HepG2 (cell line): ENCODE measurements around the gene TMEM150C. TPM values are rescaled to one million over a fixed set of nuclear protein-coding genes. Genes with fewer than 3 reads are reported as not detected.

Experiments
- AHR ChIP-seq: IDR thresholded peaks from 2 replicates; pipeline ENCODE4 v1.6.1; 2018; ENCODE audit warnings: missing genetic modification reagents, missing compliant biosample characterization
- ATF7 ChIP-seq, 2 experiments: fragments of 450-650 bp in 1 of 2; sonication (generic) in 1 of 2; formaldehyde crosslinking in 1 of 2; IDR thresholded peaks; 2 replicates each; pipeline versions ENCODE4 v1.4.0 to v1.6.1; 2016 to 2020; ENCODE audit warnings: antibody characterized with exemption in 1 of 2, mild to moderate bottlenecking in 1 of 2, missing genetic modification reagents in 1 of 2
- CHD4 ChIP-seq: fragments of 200-600 bp; sonication (generic); IDR thresholded peaks from 2 replicates; pipeline ENCODE4 v1.7.0; 2017; ENCODE audit warnings: mild to moderate bottlenecking, low read length, borderline replicate concordance
- HMG20A ChIP-seq: IDR thresholded peaks from 2 replicates; pipeline ENCODE4 v1.6.1; 2016; ENCODE audit warnings: borderline replicate concordance
- MAZ ChIP-seq, 2 experiments: sonication (generic) in 1 of 2; formaldehyde crosslinking in 1 of 2; IDR thresholded peaks; 2 replicates each; pipeline versions ENCODE4 v1.5.0 to v1.6.1; 2012 to 2020; ENCODE audit warnings: low read depth in 2 of 2, mild to moderate bottlenecking in 2 of 2, borderline replicate concordance in 1 of 2, improper control_type of control experiment in 1 of 2, low read length in 1 of 2, missing genetic modification reagents in 1 of 2, moderate library complexity in 1 of 2
- NCOA1 ChIP-seq: sonication (generic); formaldehyde crosslinking; IDR thresholded peaks from 2 replicates; pipeline ENCODE4 v1.9.0; 2021; ENCODE audit warnings: missing genetic modification reagents
- NFYB ChIP-seq: sonication (generic); formaldehyde crosslinking; IDR thresholded peaks from 2 replicates; pipeline ENCODE4 v1.4.0; 2020; ENCODE audit warnings: missing genetic modification reagents
- NONO ChIP-seq, 2 experiments: fragments of 450-650 bp in 1 of 2; sonication (generic) in 1 of 2; formaldehyde crosslinking in 1 of 2; IDR thresholded peaks in 1 of 2; conservative IDR thresholded peaks in 1 of 2; 2 replicates each; pipeline versions ENCODE4 v1.6.1 to v1.8.0; 2017 to 2022; ENCODE audit warnings: mild to moderate bottlenecking in 1 of 2, missing genetic modification reagents in 1 of 2, moderate library complexity in 1 of 2
- NPAS2 ChIP-seq: sonication (generic); formaldehyde crosslinking; IDR thresholded peaks from 2 replicates; pipeline ENCODE4 v1.8.0; 2022; ENCODE audit warnings: mild to moderate bottlenecking, missing genetic modification reagents, borderline replicate concordance
- POGZ ChIP-seq: sonication (generic); formaldehyde crosslinking; IDR thresholded peaks from 2 replicates; pipeline ENCODE4 v1.4.0; 2020; ENCODE audit warnings: mild to moderate bottlenecking, missing genetic modification reagents
- RXRB ChIP-seq: IDR thresholded peaks from 2 replicates; pipeline ENCODE4 v1.6.1; 2016; ENCODE audit warnings: borderline replicate concordance, missing genetic modification reagents, missing compliant biosample characterization
- SRSF1 ChIP-seq: fragments of 200-400 bp; formaldehyde crosslinking; optimal IDR thresholded peaks from 2 replicates; pipeline ENCODE3; 2017; ENCODE audit warnings: mild to moderate bottlenecking, low read depth, low read length, moderate library complexity
- ZFAT ChIP-seq: sonication (generic); formaldehyde crosslinking; conservative IDR thresholded peaks from 2 replicates; pipeline ENCODE4 v1.8.1; 2023; ENCODE audit warnings: missing genetic modification reagents, inconsistent platforms
- ZGPAT ChIP-seq: IDR thresholded peaks from 2 replicates; pipeline ENCODE4 v1.6.1; 2016; ENCODE audit warnings: mild to moderate bottlenecking
- ZKSCAN1 ChIP-seq: fragments of 150-350 bp; IDR thresholded peaks from 2 replicates; pipeline ENCODE4 v1.6.1; 2014; ENCODE audit warnings: low read length
- ZNF549 ChIP-seq: sonication (generic); formaldehyde crosslinking; IDR thresholded peaks from 2 replicates; pipeline ENCODE4 v1.5.0; 2020; ENCODE audit warnings: missing genetic modification reagents
- ZNF570 ChIP-seq: sonication (generic); formaldehyde crosslinking; IDR thresholded peaks from 2 replicates; pipeline ENCODE4 v1.4.0; 2020; ENCODE audit warnings: mild to moderate bottlenecking, missing genetic modification reagents, borderline replicate concordance
- ZNF737 ChIP-seq: sonication (generic); formaldehyde crosslinking; IDR thresholded peaks from 2 replicates; pipeline ENCODE4 v1.5.0; 2020; ENCODE audit warnings: missing genetic modification reagents, mild to moderate bottlenecking, borderline replicate concordance
- ZNF788 ChIP-seq: sonication (generic); formaldehyde crosslinking; IDR thresholded peaks from 2 replicates; pipeline ENCODE4 v1.5.0; 2020; ENCODE audit warnings: mild to moderate bottlenecking, missing genetic modification reagents, borderline replicate concordance
- polyA plus RNA-seq, 8 experiments: library from polyadenylated mRNA; depleted of rRNA in 3 of 8; stranded (reverse) in 7 of 8; unstranded in 1 of 8; fragments of >200 nt; fragmentation: Illumina TruSeq in 4 of 8; extraction: Trizol in 4 of 8; gene quantifications; 2 replicates each; pipeline versions ENCODE4 v1.2.1 to v1.2.3, GENCODE V29; 2011 to 2016; ENCODE audit warnings: low read depth in 4 of 8, missing spikeins in 1 of 8, mixed read lengths in 1 of 8; ENCODE audit not compliant: insufficient read depth in 1 of 8
- total RNA-seq, 5 experiments: library from RNA; depleted of rRNA; stranded (reverse); fragments of >200 nt; fragmentation: Illumina TruSeq; extraction: Trizol; gene quantifications; 2 replicates each; pipeline ENCODE4 v1.2.3, GENCODE V29; 2016; ENCODE audit warnings: low read depth in 1 of 5
- TF ChIP-seq, protein P1 (sequence below): sonication (generic); formaldehyde crosslinking; IDR thresholded peaks from 2 replicates; pipeline ENCODE4 v1.5.1; 2020; ENCODE audit warnings: mild to moderate bottlenecking, missing genetic modification reagents, borderline replicate concordance
- TF ChIP-seq, protein P2 (sequence below): sonication (generic); formaldehyde crosslinking; IDR thresholded peaks from 2 replicates; pipeline ENCODE4 v1.8.0; 2022; ENCODE audit warnings: mild to moderate bottlenecking, missing genetic modification reagents, moderate library complexity

Gene TMEM150C
- total and polyA plus RNA-seq, 2 of the 13 experiments (the other 11 are each of a cell fraction or from before 2014, with no cell fraction given), result 0.33 to 0.42 TPM

DNA sequence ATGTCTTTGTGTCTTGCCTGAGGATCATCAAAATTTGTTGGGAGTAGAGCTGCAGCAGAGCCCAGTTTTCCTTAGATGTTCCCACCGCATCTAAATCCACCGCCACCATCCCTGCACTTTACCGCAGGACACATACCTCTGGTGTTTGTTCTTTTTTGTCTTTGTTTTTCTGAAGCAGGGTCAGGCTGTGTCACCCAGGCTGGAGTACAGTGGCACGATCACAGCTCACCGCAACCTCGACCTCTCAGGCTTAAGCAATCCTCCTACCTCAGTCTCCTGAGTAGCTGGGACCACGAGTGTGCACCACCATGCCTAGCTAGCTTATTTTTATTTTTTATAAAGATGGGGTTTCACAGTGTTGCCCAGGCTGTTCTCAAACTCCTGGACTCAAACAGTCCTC, 126.8 kb downstream of the TMEM150C start (continued):
- TF ChIP-seq, protein P1, sequence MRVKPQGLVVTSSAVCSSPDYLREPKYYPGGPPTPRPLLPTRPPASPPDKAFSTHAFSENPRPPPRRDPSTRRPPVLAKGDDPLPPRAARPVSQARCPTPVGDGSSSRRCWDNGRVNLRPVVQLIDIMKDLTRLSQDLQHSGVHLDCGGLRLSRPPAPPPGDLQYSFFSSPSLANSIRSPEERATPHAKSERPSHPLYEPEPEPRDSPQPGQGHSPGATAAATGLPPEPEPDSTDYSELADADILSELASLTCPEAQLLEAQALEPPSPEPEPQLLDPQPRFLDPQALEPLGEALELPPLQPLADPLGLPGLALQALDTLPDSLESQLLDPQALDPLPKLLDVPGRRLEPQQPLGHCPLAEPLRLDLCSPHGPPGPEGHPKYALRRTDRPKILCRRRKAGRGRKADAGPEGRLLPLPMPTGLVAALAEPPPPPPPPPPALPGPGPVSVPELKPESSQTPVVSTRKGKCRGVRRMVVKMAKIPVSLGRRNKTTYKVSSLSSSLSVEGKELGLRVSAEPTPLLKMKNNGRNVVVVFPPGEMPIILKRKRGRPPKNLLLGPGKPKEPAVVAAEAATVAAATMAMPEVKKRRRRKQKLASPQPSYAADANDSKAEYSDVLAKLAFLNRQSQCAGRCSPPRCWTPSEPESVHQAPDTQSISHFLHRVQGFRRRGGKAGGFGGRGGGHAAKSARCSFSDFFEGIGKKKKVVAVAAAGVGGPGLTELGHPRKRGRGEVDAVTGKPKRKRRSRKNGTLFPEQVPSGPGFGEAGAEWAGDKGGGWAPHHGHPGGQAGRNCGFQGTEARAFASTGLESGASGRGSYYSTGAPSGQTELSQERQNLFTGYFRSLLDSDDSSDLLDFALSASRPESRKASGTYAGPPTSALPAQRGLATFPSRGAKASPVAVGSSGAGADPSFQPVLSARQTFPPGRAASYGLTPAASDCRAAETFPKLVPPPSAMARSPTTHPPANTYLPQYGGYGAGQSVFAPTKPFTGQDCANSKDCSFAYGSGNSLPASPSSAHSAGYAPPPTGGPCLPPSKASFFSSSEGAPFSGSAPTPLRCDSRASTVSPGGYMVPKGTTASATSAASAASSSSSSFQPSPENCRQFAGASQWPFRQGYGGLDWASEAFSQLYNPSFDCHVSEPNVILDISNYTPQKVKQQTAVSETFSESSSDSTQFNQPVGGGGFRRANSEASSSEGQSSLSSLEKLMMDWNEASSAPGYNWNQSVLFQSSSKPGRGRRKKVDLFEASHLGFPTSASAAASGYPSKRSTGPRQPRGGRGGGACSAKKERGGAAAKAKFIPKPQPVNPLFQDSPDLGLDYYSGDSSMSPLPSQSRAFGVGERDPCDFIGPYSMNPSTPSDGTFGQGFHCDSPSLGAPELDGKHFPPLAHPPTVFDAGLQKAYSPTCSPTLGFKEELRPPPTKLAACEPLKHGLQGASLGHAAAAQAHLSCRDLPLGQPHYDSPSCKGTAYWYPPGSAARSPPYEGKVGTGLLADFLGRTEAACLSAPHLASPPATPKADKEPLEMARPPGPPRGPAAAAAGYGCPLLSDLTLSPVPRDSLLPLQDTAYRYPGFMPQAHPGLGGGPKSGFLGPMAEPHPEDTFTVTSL (CRISPR knock-in tag), result peak; percentile 53; the same call in 1 of the 2 replicates
- TF ChIP-seq ZFAT (CRISPR knock-in tag) (no peak), NONO (IDR thresholded peaks at IDR 0.05) (no peak), NONO (CRISPR knock-in tag; conservative IDR thresholded peaks at IDR 0.05) (no peak), HMG20A (peak; percentile 48; the same call in 1 of the 2 replicates), ZNF737 (no peak), ATF7 (IDR thresholded peaks at IDR 0.05) (no peak), ATF7 (CRISPR knock-in tag; IDR thresholded peaks at IDR 0.05) (no peak), CHD4 (no peak), ZNF788 (CRISPR knock-in tag) (no peak), ZGPAT (CRISPR knock-in tag) (peak; percentile 36; the same call in 1 of the 2 replicates), AHR (CRISPR knock-in tag) (no peak), NFYB (CRISPR knock-in tag) (no peak), SRSF1 (no peak), ZNF570 (CRISPR knock-in tag) (no peak), NCOA1 (CRISPR knock-in tag) (no peak), ZNF549 (no peak), ZKSCAN1 (no peak), MAZ (IDR thresholded peaks at IDR 0.05; ENCODE audit: borderline replicate concordance, low read depth, low read length) (no peak), MAZ (CRISPR knock-in tag; IDR thresholded peaks at IDR 0.05; ENCODE audit: low read depth) (no peak), POGZ (peak; percentile 62), NPAS2 (CRISPR knock-in tag) (no peak), RXRB (peak; percentile 25; the same call in 1 of the 2 replicates)
- TF ChIP-seq, protein P2, sequence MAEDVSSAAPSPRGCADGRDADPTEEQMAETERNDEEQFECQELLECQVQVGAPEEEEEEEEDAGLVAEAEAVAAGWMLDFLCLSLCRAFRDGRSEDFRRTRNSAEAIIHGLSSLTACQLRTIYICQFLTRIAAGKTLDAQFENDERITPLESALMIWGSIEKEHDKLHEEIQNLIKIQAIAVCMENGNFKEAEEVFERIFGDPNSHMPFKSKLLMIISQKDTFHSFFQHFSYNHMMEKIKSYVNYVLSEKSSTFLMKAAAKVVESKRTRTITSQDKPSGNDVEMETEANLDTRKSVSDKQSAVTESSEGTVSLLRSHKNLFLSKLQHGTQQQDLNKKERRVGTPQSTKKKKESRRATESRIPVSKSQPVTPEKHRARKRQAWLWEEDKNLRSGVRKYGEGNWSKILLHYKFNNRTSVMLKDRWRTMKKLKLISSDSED (CRISPR knock-in tag), result no peak
